Measurements from ENCODE around the gene GRSF1.
A peak's percentile ranks its signal among the peaks of the same experiment; 100 is the strongest.
"Not testable (repeated sequence)": the region's sequence is repeated elsewhere in the genome, so short reads cannot be mapped to it uniquely, and the experiment has no call there.

Gene GRSF1, protein sequence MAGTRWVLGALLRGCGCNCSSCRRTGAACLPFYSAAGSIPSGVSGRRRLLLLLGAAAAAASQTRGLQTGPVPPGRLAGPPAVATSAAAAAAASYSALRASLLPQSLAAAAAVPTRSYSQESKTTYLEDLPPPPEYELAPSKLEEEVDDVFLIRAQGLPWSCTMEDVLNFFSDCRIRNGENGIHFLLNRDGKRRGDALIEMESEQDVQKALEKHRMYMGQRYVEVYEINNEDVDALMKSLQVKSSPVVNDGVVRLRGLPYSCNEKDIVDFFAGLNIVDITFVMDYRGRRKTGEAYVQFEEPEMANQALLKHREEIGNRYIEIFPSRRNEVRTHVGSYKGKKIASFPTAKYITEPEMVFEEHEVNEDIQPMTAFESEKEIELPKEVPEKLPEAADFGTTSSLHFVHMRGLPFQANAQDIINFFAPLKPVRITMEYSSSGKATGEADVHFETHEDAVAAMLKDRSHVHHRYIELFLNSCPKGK

DNA sequence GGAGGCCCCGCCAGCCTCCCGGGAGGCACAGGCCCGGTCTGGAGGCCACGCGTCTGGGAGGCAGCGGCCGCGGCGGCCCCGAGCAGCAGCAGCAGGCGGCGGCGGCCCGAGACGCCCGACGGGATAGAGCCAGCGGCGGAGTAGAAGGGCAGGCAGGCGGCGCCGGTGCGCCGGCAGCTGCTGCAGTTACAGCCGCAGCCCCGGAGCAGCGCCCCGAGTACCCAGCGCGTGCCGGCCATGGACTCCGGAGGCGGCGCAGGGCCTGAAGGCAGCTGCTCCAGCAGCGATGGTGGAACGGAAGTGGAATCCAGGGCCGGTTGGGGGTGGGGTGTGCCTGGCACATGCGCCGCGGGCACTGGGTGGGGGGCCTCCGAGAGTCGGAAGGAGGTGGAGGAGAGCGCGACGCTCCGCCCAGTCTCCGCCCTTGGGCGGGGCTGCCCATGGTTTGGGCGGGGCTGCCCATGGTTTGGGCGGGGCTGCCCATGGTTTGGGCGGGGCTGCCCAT lies at the start of gene GRSF1:
Gene GRSF1, minus strand, starts transcription at position 302 of the 505 bp plus-strand sequence. Its CDS starts 63 bp downstream, at position 239.
- peak; percentile 83 to 88 for DNase-seq (ENCODE audit: low read depth in 2 of 2)

DNA sequence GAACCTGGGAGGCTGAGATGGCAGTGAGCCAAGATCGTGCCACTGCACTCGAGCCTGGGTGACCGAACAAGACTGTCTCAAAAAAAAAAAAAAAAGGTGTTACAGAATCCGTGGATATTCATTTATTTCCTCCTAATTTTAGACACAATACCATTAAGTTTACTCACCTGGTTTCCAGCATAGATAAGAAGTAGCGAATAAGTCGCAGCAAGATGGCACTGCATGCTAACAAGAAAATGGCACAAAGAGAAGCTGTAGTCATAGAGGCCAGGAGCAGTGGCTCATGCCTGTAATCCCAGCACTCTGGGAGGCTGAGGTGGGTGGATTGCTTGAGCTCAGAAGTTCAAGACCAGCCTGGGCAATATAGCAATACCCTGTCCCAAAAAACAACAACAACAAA lies 45.5 kb upstream of the GRSF1 start:
- no peak for DNase-seq (ENCODE audit: low read depth in 2 of 2)

DNA sequence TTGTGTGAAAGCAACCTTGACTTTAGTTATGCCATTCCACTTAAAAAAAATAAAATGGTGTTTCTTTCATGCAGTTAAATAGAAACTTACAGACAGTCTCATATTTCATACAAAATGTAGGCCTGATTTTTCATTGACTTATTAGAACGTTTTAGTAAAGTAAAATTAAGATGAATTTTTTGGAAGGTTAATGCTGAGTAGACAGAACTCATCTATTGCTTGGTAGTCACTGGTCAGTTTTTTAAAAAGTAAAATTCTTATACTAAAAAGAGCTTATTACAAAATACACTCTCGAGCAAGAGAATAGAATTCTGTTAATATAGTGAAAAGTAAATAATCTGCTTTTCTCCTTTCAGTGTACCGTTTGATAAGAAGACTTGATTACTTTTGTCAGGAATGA lies 41.0 kb upstream of the GRSF1 start:
- no peak for DNase-seq (ENCODE audit: low read depth in 2 of 2)

DNA sequence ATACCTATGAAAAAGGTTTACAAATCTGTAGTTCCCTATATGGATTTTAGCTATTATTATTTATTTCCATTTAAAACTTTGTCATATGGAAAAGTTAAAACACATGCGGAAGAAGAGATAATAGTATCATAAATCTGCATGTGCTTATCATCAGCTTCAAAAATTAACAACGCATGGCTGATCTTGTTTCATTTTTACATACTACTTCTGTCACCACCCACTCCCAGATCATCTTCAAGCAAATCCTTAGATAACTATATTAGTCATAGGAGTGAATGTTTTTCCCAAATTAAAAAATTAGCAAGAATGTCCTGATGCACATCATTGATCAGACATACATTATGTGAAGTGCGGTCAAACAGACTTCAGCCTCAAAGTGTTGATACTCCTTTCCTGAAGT lies 37.9 kb upstream of the GRSF1 start:
- no peak for DNase-seq (ENCODE audit: low read depth in 2 of 2)

DNA sequence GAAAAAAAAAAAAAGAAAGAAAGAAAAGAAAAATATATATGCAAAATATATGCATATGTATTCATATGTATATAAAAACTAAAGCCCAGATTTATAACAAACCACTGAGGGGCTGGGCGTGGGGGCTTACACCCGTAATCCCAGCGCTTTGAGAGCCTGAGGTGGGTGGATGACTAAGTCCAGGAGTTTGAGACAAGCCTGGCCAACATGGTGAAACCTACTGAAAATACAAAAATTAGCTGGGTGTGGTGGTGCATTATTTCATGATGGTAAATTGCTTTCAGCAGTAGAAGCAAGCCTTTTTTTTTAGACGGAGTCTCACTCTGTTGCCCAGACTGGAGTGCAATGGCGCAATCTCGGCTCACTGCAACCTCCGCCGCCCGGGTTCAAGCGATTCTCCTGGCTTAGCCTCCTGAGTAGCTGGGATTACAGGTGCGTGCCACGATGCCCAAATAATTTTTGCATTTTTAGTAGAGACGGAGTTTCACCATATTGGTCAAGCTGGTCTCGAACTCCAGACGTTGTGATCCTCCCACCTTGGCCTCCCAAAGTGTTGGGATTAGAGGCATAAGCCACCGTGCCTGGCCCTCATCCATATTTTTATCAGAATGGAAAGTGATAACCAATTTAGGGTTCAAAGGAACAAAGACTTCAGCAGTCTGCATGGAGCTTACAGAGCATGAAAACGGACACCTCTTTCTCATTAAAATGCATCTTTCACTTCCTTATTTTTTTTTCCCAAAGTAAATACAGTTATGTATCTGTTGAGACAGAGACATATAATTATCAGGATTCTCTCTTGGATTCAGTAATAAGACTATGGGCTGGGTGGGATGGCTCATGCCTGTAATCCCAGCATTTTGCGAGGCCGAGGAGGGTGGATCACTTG lies 34.8 kb upstream of the GRSF1 start:
- no peak for DNase-seq (ENCODE audit: low read depth in 2 of 2)

DNA sequence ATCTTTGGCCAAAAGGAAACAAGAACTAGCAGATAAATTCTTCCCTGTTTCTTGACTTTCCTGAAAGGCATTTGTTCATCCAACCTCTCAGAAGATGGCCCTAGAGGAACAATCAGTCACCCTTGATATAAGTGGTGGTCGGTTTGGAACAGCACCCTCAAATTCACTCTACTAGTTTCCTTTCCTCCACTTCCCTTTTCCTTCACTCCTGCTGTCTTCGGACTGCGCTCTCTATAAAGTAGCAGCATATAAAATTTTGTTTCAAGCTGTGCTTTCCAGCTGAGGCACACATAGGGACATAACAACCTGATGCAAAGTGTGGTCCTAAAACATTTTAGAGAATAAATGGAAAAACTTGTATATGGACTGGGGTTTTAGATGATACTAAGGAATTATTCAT lies 33.5 kb upstream of the GRSF1 start:
- DNase-seq (ENCODE audit: low read depth in 2 of 2), result no peak

DNA sequence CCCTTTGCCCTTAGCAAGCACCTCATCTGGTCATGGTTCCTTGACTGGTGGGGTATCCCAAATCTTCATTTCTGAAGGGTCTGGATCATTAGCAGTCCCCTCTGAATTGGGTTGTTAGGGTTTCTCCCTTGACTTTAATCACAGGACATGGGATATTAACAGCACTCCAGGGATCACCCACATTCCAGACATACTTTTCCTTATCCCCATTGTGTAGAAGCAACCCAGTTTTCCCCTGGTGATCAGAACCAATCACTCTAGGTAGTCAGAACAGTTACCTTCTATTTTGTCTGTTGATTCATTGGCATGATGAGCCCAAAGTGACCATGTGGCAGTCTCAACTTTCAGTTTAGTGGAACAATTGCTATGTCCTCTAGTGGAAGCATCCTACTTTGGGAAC lies 29.1 kb upstream of the GRSF1 start:
- DNase-seq (ENCODE audit: low read depth in 2 of 2), result no peak

DNA sequence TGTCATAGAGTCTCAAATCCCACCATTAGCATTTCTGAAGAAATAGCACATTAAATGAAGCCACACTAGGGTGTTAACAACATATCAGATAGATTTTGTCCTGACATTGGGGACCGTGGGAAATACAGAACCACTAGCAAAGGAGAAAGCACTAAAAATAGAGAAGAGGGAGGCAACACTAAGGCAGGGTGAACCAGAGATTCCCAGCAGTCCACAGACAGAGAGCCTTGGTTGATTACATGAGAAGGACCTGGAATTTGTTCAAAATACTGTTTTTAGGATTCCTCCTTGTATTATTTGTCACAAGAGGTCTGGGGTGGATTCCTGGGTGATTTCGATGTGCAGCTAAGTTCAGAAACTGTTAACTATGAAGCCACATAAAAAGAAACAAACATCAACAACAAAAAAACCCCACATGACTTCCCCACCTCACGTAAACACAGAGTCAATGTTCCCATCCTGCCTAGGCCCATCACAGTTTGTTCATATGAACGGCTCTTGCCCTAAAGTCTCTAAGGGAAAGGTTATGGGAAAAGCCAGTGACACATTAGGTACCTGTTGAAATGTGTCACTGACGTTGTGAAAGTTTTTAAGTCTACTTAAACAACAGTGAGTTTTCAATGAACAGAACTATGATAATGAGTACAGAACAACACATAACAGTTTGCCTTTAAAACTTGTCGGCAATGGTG lies 23.6 kb upstream of the GRSF1 start:
- DNase-seq (ENCODE audit: low read depth in 2 of 2), result no peak

DNA sequence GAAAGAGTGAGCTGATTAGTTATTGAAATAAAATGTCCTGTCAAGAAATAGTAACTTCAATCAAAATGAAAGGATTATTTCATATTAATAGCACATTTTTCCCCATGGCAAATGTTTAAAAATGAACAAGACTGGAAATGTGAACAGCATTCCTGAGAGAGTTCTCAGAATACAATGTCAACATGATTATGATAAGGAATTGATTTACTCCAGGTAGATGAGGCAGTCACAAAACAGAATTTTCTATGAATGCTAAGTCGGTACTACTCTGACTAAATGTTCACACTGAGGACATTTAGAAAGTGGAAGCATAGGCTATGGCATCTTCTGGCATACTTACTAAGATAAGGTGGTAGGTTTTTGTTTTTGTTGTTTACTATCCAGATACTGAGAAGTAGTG lies 19.4 kb upstream of the GRSF1 start:
- no peak for DNase-seq (ENCODE audit: low read depth in 2 of 2)

DNA sequence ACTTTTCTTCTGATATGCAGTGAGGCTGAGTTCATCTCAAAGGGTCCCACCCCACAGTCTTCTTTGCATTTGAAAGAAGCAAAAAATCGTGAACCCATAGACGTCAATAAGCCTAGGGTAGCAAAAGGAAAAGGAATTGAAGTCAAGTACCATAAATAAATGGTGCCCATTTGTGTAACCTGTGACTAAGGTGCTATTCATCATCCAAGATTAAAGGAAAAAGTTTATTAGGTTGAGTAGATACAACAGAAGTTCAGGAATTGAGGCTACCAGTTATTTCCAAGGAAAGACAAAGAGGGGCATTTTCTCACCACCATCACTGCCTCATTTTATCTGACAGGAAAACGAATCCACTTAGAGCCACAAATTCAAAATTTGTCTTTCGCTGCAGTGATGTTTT lies 18.8 kb upstream of the GRSF1 start:
- no peak for DNase-seq (ENCODE audit: low read depth in 2 of 2)

DNA sequence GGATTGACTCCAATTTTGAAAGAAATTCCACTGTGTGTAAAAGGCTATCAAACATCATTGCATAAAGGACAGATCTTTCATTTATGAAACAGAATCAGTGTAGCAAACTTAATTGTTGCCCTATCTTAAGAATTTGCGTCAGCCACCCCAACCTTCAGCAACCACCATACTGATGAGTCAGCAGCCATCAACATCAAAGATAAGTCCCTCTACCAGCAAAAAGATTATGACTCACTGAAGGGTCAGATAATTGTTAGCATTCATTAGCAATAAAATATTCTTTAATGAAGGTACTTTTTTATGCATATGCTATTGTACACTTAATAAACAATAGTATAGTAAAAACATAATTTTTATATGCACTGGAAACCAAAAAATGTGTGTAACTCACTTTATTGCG lies 15.8 kb upstream of the GRSF1 start:
- DNase-seq (ENCODE audit: low read depth in 2 of 2), result no peak

DNA sequence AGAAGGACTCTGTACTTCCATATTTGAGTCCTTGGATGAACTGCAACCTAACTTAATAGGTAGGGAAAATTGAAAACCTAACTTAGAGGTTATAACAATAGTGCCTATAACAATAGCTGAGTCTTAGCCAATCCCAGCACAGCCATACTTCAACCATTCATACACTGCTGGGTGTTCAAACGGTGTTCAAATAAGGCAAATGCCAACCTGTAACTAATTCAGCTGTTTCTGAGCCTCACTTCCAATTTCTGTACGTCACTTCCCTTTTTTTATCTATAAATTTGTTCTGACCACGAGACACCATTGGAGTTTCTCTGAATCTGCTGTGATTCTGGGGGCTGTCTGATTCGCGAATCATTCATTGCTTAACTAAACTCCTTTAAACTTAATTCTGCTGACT lies 9.6 kb upstream of the GRSF1 start:
- DNase-seq (ENCODE audit: low read depth in 2 of 2), result no peak

DNA sequence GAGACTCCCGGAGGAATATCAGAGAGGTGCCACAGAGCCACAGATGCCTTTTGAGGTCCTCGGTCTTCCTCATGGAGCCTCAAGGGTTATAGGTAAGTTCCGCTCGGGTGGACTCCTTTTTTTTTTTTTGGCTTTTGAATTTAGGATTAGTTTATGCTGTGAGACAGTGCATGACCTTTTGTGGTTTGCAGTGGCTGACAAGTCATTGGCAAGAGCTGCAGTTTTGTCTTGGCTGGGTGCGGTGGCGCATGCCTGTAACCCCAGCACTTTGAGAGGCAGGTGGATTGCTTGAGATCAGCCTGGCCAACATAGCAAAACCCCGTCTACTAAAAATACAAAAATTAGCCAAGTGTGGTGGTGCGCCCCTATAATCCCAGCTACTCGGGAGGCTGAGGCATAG lies 4.5 kb upstream of the GRSF1 start:
- DNase-seq (ENCODE audit: low read depth in 2 of 2), result no peak

DNA sequence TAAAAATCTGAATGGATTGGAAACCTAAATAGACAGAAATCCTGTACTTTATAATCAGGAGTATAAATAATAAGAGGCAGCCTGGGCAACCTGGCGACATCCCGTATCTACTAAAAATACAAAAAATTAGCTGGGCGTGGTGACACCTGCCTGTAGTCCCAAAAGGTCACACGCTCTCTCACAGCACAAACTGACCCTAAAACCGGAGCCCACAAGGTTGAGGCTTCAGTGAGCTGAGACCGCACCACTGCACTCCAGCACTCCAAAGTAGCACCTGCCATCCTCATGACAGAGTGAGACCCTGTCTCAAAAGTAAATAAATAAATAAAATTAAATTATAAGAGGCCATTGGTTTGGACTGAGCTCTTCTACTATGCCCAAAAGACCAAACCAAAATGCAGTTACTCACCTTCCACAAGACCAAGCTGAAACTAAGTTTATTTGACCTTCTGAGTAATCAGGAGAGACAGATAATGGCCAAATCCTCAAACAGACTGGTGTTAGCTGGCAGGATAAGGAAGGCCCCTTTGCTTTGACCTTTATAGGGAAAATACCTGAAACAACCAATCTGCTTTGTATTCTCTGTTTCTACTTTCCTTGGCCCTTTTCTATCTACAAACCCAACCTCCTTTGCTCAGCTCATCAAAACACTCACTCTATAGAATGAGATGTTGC lies 3.2 kb upstream of the GRSF1 start:
- no peak for DNase-seq (ENCODE audit: low read depth in 2 of 2)

DNA sequence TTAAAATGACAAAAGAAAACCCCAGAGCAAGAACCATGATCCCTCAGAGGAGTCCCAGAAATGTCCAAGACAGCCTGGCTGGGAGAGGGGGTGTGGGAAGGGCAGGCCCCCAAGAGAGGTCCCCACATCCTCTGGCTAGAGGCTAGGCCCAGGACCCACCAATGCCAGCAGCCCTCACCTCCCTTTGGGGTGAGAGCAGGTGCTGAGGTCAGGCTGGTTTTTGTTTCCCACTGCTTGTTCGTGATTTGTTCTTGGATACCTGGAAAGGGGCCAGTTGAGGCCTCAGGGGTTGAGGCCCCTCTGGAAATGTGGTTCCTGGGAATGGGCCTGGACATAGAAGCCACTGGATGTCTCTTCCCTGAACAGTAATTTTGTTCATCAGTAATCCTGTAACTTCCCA lies 2.3 kb upstream of the GRSF1 start:
- DNase-seq (ENCODE audit: low read depth in 2 of 2), result no peak

DNA sequence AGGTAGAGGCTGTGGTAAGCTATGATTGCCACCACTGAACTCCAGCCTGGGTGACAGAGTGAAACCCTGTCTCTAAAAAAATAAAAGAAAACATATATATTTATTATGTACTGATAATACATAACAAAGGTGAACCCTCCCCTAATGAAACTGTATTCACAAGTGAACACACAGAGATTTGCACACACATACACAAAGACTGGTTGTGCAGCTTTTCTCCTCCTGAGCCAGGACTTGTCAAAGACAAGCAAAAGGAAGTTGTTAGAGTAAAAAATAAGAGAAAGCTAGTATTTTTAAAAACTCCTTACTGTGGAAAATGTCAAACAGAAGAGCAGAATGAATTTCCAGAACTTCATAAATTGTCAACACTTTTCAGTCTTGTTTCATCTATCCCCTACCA lies 1.5 kb upstream of the GRSF1 start:
- DNase-seq (ENCODE audit: low read depth in 2 of 2), result no peak

DNA sequence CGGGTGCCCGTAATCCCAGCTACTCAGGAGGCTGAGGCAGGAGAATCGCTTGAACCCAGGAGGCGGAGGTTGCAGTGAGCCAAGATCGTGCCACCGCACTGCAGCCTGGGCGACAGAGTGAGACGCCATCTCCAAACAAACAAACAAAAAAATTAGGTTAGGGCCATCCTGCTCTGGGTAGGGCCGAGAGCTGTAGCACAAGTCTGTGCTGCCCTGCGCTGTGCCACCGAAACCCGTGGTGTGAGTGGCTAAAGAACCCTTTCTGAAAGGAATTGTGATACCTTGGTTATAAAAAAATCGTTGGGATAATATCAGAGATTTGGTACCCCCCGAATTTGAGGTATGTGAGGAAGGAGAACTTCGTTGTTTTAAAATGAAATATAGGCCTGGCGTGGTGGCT lies 941 bp upstream of the GRSF1 start:
- DNase-seq (ENCODE audit: low read depth in 2 of 2), result not testable (repeated sequence)

DNA sequence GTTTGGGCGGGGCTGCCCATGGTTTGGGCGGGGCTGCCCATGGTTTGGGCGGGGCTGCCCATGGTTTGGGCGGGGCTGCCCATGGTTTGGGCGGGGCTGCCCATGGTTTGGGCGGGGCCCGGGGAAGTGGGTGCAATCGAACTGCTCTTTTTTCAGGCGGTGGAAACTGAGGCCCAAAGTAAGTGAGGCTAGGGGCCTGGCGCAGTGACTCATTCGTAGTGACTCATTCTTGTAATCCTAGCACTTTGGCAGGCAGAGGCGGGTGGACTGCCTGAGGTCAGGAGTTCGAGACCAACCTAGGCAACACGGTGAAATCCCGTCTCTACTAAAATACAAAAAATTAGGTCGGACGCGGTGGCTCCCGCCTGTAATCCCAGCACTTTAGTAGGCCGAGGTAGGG lies 447 bp upstream of the GRSF1 start:
- peak; percentile 14 to 23 for DNase-seq (ENCODE audit: low read depth in 2 of 2)

DNA sequence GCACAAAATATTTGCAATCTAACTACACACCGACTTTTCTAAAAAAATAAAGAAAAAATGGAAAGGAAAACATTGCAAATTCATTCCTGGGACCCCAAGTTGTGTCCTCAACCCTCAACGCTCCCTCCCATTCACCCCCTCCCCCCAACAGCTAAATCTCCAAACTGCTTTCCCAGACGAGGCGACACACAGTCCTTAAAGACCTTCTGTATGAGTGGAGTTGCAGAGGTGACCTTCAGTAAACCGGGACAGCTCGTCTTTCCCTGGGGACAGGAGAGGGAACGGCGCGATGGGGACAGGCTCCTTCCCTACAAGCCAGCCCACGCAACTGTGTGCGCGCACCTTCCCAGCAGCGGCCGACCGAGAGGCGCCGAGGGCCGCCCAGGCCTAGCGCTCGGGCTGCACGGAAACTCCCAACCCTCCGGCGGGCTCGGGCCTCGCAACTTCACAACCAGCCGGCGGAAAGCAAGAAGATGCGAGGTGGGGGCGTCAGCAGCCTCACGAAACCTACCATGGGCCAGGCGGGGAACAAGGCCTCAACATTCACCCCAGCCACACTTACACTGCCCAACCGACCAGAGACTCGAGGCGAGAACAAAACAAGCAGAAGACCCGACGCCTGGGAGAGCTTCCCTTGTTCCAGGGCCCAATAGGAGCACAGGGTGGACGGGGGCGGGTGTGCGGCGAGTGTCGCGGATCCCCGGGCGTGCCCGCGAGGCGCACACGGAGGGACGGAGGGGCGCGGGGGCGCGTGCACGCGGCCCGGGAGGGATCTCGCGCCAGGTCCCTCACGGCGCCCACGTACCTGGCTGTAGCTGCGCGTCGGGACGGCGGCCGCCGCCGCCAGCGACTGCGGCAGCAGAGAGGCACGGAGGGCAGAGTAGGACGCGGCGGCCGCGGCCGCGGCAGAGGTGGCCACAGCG lies 763 bp downstream of the GRSF1 start:
- DNase-seq (ENCODE audit: low read depth in 2 of 2), result peak; percentile 24 to 35

DNA sequence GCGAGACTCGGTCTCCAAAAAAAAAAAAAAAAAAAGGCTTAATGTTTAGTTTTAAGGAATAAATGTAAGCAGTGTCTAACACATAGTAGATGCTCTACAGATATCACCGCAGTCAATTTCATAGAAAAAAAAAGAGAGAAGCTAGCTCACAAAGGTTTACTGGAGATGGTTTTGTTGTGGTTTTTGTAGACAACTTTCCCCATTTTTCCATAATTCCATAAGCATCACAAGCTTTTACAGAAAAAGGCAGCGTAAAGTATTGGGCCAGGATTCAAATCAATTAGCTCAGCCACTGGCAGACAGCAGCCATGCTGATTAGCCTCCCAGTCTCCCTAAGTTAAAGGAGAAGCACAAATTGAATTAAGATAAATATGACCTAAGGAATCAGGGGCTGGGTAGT lies 1.5 kb downstream of the GRSF1 start:
- DNase-seq (ENCODE audit: low read depth in 2 of 2), result no peak

All from stimulated activated CD8-positive, alpha-beta memory T cell treated with anti-CD3 and anti-CD28 coated beads, Interleukin-7, amount 100 ng/mL, for 1 hour (primary cell).